Activated gamma-delta T cell treated with Interleukin-2 at 50 U/mL for 16 hours (primary cell): ENCODE data around the gene CCDC194.

Experiments
- DNase-seq: peaks from one replicate; pipeline ENCODE4 v3.0.0-alpha.2; 2020

The CCDC194 gene

DNA sequence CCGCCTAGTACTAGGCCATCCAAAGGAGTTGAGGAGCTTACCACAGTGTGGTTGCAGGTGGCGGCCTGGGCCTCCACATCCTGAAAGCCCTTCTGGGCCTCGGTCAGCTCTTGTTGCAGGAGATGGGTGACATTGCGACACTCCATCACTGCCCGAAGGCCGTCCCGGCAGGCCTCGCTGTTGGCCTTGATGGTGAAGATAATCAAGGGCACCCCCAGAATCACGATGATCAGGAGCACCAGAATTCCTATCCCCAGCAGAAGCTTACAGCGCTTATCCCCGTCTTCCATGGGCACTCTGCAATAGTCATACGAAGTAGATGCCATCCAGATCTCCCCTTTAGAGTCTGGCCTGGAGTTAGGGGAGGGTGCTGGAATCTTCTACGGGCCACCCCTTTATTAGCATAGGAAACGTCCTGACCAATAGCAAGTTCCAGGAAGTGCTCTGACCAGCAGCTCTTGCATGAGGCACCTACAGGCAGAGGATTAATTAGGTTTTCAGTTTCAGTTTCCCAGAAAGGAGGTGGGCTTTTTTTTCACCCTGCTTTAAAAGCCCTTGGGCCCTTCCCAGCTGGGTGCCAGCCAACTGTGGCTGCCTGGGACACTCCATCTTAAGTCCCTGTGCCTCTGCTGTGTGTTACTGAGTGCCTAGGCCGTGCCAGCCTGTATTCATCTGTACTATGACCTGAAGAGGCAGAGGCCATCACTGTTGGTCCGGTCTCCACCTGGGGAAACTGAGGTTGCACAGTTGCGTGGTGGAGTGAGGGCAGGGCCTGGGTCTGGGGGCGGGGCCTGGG is 11.5 kb upstream of the CCDC194 start, which contains the start of gene BST2:
Gene BST2 (minus strand): TSS at position 381 of the 796 bp plus-strand sequence. CDS start 55 bp downstream, at position 326.
- peak; percentile 40 for DNase-seq

DNA sequence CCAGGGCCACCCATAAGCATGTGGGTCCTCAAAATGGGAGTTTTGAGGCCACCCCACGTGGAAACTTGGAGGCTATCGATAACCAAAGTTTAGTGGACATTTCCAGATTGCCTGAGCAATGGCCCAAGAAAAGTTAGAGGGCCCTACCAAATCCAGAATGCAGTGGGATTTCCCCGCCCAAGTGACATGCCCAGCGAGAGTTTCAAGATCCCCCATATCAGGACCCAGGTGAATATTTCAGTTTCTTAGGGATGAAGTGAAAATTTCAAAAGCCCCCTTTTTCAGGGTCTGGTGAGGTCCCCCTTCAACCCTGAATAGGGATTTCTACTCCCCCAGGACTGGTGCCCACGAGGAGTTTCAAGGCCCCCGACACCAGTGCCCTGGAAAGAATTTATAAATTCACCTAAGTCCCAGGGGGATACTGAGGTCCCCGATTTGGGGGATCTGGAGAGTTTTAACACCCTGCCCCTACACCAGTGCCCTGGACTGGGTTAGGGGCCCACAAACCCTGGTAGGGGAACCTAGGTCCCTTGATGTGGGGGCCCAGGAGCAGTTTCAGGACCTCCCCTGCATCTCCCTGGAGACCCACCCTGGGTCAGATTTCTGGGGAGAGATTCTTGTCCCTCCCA is 10.7 kb upstream of the CCDC194 start:
- no peak for DNase-seq

DNA sequence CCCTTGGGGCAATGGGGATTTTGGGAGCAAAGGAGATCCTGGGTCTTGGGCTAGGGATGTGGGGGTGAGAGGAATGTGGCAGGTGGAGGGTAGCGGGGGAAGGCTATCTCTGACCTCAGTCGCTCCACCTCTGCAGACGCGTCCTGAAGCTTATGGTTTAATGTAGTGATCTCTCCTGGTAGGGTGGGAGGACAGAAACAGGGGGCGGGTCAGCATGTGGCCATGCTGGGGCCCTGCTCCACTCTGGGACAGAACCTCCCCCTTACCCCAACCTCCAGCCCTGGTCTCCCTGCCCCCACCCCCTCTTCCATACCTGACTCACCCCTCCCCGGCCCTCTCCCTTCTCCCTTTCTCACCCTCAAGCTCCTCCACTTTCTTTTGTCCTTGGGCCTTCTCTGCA is 10.0 kb upstream of the CCDC194 start:
- DNase-seq: no peak

DNA sequence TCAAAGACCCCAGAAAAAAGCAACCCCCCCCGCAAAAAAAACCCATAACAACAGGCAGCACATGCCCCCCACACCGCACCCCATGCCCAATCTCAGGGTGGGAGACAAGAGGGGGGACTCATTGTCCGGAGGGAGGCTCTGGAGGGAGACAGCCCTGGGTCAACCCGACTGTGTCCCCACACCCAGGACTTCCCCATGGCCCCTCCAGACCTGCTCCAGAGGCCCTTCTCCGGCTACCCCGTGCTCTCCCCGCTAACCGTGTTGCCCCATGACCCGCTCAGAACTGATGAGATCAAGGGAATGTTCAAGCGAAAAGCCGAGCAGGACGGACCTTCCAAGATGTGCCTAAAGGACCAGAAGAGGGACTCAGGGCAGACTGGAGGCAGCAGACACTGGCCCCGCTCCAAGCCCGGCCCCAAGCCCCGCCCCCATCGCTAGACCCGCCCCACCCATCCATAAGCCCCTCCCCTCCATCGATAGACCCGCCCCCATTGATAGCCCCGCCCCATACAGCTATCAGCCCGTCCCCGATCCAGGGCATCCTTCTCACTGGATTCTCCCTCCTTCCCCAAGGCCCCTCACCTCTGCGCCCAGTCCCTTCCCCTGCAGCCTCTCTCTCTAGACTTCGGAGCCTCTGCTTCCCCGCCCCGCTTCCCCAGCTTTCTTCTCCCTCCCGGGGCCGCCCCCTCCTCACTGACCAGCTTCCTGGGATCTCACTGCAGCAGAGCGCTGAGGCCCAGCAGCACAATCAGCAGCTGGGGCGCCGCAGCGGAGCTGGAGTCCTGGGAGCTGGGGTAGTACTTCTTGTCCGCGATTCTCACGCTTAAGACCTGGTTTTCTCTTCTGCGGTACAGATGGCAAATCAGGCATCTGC is 9.2 kb upstream of the CCDC194 start:
- DNase-seq: peak; percentile 32

DNA sequence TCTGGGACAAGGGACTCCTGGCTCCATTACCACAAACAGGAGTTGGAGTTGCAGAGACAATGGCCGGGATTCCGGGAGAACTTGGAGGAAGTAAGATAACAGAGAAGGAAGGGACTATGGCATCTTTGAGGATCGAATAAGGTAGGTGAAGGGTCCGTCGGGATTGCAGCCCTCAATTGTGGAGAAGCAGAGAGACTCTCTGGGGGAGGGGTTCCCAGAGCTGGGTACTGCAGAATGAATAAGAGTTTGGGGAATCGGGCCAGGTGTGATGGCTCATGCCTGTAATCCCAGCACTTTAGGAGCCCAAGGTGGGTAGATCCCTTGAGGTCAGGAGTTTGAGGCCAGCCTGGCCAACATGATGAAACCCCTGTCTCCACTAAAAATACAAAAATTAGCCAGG is 7.6 kb upstream of the CCDC194 start:
- no peak for DNase-seq

DNA sequence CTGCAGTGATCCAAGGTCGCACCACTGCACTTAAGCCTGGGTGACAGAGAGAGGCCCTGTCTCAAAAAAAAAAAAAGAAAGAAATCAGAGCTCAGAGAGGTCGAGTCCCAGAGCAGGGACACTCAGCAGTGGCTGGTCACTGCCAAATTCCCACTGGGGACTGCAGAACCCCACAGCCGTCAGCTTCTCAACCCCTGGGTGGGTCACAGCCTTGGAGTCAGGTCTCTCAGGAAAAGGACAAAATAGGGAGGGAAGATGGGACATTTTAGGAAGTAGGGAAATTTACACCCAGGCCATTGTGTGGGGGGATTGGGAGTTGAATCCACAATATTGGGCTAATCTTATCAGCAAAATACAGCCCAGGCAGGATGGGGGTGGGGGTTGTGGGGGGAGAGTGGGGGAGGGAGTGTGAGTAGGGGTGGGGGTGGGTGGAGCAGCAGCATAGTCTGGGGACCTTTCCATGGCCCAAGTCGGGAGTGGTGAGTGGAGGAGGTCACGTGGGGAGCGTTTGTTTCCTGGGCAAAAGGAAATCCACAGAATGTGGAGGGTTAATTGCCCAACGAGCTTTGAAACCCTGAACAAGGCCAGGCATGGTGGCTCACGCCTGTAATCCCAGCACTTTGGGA is 5.0 kb upstream of the CCDC194 start:
- DNase-seq: no peak

DNA sequence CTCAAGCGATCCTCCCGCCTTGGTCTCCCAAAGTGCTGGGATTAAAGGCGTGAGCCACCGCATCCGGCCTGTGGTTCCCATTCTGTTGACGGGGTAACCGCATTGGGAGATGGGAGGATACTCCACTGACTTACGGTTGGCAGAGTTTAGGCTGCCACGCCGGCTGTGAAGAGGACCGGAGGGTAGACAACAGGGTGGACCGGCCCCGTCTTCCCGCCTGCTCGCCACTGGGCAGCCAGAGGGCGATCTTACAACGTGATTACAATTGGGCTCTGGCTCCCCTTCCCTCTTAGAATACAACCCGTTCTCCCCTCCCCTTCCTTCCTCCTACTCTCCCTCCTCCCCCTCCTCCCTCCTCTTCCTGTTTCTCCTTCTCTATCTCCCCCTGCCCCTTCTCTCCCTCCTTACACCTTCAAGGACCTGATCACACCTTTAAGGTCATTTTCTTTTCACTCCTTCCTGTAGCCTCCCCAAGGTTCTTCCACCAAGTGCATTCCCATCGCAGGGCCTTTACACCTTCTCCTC is 957 bp upstream of the CCDC194 start:
- DNase-seq: peak; percentile 43

DNA sequence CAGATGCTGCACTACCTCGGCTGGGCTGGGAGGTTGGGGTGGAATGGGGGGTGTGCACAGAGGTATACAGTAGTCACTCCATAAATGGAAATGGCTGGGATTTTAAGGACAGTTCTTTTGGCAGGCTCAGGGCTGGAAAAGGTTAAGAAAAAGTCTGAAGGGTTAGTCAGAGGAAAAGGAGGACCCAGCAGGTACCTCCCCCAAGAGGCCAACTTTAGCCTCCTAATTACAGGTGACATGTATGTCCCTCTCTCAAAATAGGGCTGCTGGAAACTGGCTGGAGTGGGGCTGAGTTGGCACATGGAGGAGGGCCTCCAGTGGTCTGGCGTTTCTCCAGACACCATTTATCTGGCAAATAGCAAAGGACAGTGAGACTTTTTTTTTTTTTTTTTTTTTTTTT is 994 bp downstream of the CCDC194 start:
- no peak for DNase-seq

DNA sequence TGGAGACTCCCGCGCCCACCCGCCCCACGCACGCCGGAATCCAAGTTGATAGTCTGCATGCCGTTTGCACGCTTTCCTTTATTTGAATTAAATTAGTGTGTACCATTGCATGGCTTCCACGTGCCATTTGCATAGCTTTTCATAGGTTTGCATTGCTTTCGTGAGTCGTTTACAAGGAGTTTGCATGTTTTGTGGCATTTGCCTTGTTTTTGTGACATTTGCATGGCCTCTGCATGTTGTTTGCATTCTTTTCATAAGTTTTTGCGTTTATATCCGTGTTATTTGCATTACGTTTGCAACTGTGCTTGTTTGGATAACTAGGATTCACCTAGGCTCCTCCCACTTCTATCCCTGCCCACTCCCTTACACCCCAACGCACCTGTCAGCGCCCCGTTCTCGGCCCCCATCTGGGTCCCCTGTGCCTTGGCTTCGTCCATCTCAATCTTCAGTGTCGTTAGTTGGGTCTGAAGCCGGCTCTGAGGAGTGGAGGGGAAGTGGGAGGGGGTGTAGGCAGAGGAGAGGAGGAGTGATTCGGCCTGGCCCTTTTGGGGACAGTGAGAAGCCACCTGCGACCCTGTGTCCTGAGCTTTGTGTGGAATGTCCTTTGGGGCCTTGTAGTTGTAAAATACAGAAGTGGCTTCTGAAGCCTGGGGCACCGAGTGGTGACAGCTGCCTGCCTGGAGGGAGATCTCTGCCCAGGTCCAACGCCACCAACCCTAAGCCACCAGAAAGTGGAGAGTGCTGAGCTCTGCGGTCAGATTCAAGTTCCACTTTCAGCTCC is 2.4 kb downstream of the CCDC194 start:
- DNase-seq: no peak

DNA sequence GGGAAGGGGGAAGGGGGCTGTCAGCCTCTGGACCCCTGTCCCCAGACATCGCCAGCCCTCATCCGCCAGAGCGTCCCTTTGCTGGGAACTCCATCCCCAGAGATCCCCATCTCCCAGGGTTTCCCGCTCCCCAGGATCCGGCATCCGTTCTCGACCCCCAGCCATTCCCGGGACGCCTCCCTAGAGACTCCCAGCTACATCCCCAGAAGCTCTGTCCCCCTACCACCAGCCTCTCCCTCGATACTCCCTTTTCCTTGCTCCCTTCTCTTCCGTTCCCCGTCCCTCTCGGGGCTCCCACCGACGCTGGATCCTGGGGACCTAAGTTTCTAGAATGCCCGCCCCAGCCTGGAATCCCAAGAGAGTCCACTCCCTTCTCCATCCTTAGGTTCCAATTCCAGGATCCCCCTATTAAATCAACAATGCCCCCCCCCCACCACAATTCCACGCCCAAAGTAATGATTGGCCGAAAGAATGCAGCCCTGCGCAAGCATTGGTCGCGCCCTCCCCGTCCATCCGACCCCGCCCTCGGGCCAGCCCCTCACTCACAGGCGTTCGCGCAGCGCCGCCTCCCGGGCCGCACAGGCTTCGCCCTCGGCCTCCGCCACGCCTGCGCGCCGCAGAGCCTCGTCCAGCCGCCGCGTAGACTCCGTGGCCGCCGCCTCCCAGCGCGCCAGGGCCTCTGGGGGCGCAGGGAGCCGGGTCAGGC is 3.2 kb downstream of the CCDC194 start:
- DNase-seq: peak; percentile 91

DNA sequence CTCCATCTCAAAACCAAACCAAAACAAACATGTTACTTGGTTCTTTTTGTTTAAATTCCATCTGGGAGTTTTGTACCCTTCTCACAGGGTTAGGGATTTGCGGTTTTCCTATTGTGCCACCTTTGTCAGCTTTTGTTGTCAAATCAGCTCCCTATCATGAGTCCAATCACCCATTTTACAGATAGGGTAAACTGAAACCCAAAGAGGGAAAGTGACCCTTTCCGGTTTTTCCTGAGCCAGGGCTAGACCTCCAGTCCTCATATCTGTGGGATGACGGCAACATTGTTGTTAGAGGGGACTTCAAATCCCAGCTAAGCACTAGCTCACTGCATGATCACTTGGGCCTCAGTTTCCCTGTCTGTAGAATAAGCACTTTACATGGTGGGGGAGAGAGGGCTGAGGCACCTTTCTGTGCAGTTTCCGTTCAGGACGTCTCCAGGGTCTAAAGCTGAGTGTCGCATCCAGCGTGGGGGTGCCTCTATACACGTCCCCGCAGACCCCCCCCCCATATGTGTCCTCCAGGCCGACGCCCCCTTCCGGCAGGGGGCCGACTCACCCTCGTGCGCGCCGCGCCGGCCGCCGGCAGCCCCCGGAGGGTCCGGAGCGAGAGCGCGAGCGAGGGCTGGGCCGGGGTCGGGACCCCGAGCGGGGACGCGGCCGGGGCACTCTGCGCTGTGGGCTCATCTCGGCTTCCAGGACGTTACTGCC is 3.9 kb downstream of the CCDC194 start:
- no peak for DNase-seq

DNA sequence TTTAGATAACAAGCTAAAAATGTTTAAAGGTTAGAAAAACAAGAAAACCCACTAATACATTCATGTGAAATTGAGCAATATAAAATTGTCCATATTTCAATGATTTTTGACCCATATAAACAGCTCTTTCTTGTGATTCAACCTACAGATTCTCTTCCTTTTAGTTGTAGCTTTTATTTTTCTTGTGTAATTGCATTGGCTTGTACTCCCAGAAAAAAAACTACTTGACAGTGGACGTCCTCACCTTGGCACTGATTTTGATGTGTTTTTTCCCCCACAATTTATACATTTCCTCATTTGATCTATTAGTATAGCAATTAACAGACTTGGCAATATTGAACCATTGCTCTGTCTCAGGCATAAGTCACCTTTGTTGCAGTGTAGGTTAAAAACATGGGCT is 4.7 kb downstream of the CCDC194 start:
- DNase-seq: no peak

DNA sequence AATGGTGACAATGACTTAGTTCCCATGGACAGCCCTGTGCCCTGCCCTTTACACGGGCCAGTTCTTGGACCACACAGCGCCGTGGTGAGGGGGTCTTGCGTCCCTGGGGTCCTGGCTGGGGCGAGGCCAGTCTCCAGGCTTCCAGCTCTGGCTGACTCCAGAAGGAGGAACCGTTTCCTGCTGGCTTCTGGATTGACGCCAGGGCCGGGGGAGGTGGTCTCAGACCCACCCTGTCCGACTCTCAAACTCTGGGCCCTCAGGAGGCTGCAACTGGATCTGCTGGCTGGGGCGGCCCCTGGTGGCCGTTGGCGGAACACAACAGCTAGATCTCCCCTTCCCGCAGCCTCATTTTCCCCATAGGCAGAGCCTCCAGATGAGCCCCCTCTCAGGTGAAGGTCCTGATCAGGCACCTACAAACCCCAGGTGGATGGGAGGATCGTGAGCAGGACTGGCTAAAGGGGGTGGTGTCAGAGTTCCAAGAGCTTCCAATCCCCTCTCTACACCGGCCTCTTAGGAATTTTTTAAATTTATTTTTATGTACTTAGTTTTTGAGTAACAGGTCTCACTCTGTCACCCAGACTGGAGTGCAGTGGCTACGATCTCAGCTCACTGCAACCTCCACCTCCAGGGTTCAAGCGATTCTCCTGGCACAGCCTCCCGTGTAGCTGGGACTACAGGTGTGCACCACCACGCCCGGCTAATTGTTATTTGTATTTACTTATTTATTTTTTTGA is 8.0 kb downstream of the CCDC194 start:
- peak; percentile 56 for DNase-seq

DNA sequence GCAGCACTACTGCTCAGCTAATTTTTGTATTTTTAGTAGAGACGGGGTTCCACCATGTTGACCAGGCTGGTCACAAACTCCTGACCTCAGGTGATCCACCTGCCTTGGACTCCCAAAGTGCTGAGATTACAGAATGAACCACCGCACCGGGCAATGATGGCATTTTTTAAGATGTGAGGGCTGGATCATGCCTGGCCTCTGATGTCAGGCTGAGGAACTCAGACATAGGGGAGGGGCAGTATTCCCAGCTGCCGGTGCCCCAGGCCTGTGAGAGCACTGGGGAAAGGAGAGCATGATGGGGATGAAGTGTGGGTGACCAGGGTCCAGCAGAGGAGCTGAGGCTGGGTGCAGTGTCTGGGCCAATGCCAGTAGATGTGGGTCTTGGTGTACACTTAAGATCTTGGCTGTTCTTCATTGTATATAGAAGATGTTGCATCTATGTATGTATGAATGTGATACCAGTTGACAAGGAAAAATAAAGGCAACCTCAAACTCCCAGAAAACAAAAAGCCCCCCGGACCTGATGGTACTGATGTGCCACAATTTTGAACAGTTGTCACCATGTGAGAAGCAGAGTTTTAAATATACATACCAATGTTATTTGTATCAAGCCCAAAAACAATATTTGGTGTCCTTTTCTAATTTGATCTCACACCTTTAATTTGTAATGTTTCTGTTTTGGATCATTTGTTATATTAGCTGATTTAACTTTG is 13.4 kb downstream of the CCDC194 start:
- no peak for DNase-seq

DNA sequence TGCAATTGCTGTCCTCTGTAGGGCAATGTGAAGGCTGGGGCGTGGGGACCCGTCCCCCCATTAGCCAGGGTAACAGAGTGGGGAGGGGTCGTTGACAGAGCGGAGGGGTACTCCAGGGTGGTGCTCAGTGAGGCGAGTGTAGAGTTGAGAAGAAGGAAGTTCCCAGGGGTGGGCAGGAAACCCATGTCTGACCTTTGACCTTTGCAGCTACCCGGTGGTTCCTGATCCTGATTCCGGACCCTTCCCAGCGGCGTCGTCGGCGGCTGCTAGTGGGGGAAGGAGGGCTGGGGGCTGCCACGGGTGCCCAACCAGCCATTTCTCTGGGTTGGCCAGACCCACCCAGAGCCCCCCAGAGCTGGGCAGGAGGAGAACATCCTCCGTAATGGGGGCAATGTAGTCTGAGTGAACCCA is 14.8 kb downstream of the CCDC194 start:
- no peak for DNase-seq

DNA sequence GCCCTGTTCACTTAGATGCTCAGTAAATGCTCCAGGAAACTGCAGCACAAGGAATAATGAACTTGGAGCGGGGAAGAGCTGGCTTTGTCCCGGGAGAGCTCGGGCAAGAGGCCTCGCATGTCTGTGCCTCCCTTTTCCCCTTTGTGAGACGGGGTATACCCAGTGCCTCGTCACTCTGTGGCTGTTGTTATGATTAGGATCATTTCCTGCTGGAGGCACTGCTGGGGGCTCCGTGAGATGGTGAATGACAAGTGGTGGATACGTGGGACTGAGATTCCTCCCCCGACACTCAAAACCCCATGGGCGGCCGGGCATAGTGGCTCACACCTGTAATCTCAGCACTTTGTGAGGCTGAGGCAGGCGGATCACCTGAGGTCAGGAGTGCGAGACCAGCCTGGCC is 15.7 kb downstream of the CCDC194 start:
- DNase-seq: no peak

DNA sequence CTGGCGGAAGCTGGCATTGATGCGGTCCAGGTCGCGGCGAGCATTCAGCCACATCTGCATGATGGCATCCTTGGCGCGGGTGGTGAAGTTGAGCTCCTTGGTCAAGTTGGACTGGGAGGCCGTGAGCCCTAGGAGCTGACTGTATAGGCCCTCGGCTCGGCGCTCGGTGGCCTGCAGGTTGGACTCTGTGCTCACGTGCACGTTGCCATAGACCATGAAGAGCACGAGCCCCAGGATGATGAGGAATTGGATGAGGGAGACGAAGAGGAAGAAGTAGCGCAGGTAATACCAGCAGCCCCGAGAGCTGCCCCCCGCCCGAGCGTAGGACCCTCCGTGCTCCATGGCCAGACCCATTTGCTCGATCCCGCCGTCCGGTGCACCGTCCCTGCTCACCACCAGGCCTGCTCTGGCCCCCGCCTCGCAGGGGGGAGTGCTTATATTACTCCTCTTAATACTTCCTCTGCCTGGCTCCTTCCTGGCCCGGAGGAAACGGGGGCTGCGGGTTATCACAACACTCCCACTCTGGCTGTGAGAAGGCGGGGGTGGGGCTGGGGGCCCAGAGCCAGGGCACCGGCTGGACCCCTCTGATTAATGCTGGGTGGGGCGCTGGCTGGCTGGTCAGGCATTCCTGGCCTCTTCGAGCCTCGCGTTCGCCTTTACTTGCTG is 16.9 kb downstream of the CCDC194 start, which contains the start of gene PLVAP:
Gene PLVAP (minus strand): TSS at position 408 of the 666 bp plus-strand sequence. CDS start 54 bp downstream, at position 354.
- no peak for DNase-seq

DNA sequence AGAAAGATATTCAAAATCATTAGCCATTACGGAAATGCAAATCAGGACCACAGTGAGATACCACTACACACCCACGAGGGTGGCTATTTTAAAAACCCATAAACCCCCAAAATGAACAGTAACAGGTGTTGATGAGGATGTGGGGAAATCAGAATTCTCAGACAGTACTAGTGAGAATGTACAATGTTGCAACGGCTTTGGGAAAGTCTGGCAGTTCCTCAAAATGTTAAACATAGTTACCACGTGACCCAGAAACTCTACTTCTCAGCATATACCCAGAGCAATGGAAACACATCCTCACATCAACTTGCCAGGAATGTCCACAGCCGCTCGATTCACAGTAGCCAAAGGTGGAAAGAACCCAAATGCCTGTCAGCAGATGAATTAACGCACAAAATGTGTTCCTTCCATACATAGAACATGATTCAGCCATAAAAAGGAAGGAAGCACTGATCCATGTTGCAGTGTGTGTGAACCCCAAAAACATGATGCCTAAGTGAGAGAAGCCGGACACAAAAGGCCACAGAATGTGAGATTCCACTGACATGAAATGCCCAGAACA is 23.9 kb downstream of the CCDC194 start:
- DNase-seq: no peak
